G401 (cell line): Measurements from ENCODE around the gene PAPOLG. TPM values are rescaled to one million over a fixed set of nuclear protein-coding genes. Genes with fewer than 3 reads are reported as not detected.
A peak's percentile ranks its signal among the peaks of the same experiment; 100 is the strongest.

Experiments
- DNase-seq: peaks from one replicate; pipeline ENCODE4 v3.0.0-alpha.2; 2015; ENCODE audit warnings: low spot score
- in situ Hi-C: cut with HindIII; loops from 2 replicates; pipeline ENCODE4 v1.10.0; 2016; ENCODE audit warnings: low sequenced_read_pairs, mixed read lengths
- total RNA-seq: library from RNA; depleted of rRNA; stranded (reverse); fragments of >200 nt; shearing (Covaris generic); gene quantifications from 2 replicates; pipeline ENCODE4 v1.2.3, GENCODE V29; 2014; rRNA removed

Gene PAPOLG
- total RNA-seq = 6.6 and 10.4 TPM in 2 replicates

- peak; percentile 96 for DNase-seq
- in situ Hi-C loops = no loop called here
Measured at GRCh38 chr2:60756097-60757087, at the start of gene PAPOLG. PAPOLG (plus strand) TSS chr2:60756268; CDS start chr2:60756479, 211 bp downstream.

- DNase-seq = peak; percentile 47
- in situ Hi-C loops = no loop called here
Measured at GRCh38 chr2:60707750-60708371, 48.2 kb upstream of the PAPOLG start.

- in situ Hi-C loops = no loop called here
Measured at GRCh38 chr2:60708630-60709320, 47.3 kb upstream of the PAPOLG start.

GRCh38 chr2:60710707-60711106, 45.4 kb upstream of the PAPOLG start:
- in situ Hi-C loops = no loop called here
- DNase-seq = no peak

More at GRCh38 chr2:60708630-60709320, 47.3 kb upstream of the PAPOLG start:
- no peak for DNase-seq

- in situ Hi-C loops = no loop called here
- no peak for DNase-seq
Measured at GRCh38 chr2:60715561-60715960, 40.5 kb upstream of the PAPOLG start.

GRCh38 chr2:60717691-60718090, 38.4 kb upstream of the PAPOLG start:
- in situ Hi-C loops = no loop called here
- DNase-seq = no peak

- in situ Hi-C loops = no loop called here
- no peak for DNase-seq
Measured at GRCh38 chr2:60719331-60719730, 36.7 kb upstream of the PAPOLG start.

GRCh38 chr2:60725466-60725865, 30.6 kb upstream of the PAPOLG start:
- in situ Hi-C loops = no loop called here
- no peak for DNase-seq

- in situ Hi-C loops = no loop called here
- DNase-seq = no peak
Measured at GRCh38 chr2:60728855-60729254, 27.2 kb upstream of the PAPOLG start.

GRCh38 chr2:60735496-60736250, 20.4 kb upstream of the PAPOLG start:
- no peak for DNase-seq
- in situ Hi-C loops = no loop called here

- in situ Hi-C loops = no loop called here
- no peak for DNase-seq
Measured at GRCh38 chr2:60738679-60739078, 17.4 kb upstream of the PAPOLG start.

- in situ Hi-C loops = no loop called here
Measured at GRCh38 chr2:60739156-60739555, 16.9 kb upstream of the PAPOLG start.

GRCh38 chr2:60741576-60741975, 14.5 kb upstream of the PAPOLG start:
- no peak for DNase-seq
- in situ Hi-C loops = no loop called here

More at GRCh38 chr2:60739156-60739555, 16.9 kb upstream of the PAPOLG start:
- DNase-seq = no peak

GRCh38 chr2:60742419-60742818, 13.6 kb upstream of the PAPOLG start:
- no peak for DNase-seq
- in situ Hi-C loops = no loop called here

- DNase-seq = no peak
Measured at GRCh38 chr2:60745330-60745729, 10.7 kb upstream of the PAPOLG start.

GRCh38 chr2:60745761-60746160, 10.3 kb upstream of the PAPOLG start:
- in situ Hi-C loops = no loop called here
- no peak for DNase-seq

More at GRCh38 chr2:60745330-60745729, 10.7 kb upstream of the PAPOLG start:
- in situ Hi-C loops = no loop called here

- in situ Hi-C loops = no loop called here
Measured at GRCh38 chr2:60746318-60746717, 9.8 kb upstream of the PAPOLG start.

GRCh38 chr2:60759654-60760053, 3.6 kb downstream of the PAPOLG start:
- in situ Hi-C loops = no loop called here
- DNase-seq = peak; percentile 40

More at GRCh38 chr2:60746318-60746717, 9.8 kb upstream of the PAPOLG start:
- DNase-seq = no peak
